Measurements from ENCODE around the gene P2RY11. TPM values are rescaled to one million over a fixed set of nuclear protein-coding genes. Genes with fewer than 3 reads are reported as not detected.

Gene P2RY11
- total RNA-seq, 1 experiment from 2014 or later: 43.8 TPM

DNA sequence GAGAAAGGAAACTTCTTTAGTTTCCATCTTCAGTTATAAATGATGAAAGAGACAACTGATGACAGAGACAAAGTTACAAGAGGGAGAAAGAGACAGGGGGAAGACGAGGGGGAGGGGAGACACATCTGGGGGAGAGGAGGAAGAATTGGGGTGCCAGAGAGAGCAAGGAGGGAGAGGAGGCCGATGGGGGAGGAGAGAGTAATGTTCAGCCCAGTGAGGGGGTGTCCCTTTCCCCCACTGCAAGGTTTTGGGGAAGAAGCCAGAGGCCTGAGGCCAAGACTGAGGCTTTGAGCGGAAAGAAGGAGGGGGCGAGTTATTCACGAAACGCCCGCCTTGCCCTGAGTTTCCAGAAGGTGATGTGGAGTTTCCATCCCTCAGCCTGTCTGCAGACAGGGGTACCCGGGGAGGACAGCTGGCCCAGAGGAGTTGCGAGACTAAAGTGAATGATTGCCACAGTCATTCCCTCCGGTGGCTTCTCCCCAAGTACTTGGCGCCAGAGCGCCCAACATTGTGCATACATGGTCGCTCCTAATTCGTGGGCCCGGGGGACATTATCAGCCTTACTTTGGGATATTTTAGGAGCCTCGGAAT, 5.9 kb upstream of the P2RY11 start:
- H2AFZ ChIP-seq (ENCODE audit: low read depth, low read length, poor library complexity, severe bottlenecking): peak overlapping the region; percentile 77
- H3K4me2 ChIP-seq (ENCODE audit: low read length): peak overlapping the region; percentile 94
- intact Hi-C loops (cut with micrococcal nuclease): no loop called here
- DNase-seq (ENCODE audit: low read depth, low spot score): no peak
- H3K27me3 ChIP-seq (ENCODE audit: insufficient read depth, low read length): no peaks in the 10 kb centered on the region
- ChIA-PET POLR2A (interaction anchor here (1.0 to 2.4 kb wide), 3 partner anchors 9 to 10 kb away, joined by 3 to 14 read pairs (median 5); no protein-coding TSS in a partner anchor), CTCF (interaction anchor here (1.2 kb wide), 1 partner anchor 9 kb away, joined by 9 read pairs; no protein-coding TSS in a partner anchor), RAD21 (ENCODE audit: low non-redundant PET in 1 of 2, low total read pairs in 2 of 2, uncharacterized antibody in 2 of 2, unreplicated experiment in 2 of 2) (no interaction called here)
- H3K27ac ChIP-seq (ENCODE audit: low read depth, low read length): peak overlapping the region; percentile 45; the same call in 1 of the 2 replicates
- peaks cover 45% of the 10 kb centered on the region for H3K79me2 ChIP-seq (ENCODE audit: insufficient read depth, low read length)
- TF ChIP-seq ZNF274 (IDR thresholded peaks at IDR 0.05; ENCODE audit: low read depth, low read length): no peak
- TF ChIP-seq, protein P1, sequence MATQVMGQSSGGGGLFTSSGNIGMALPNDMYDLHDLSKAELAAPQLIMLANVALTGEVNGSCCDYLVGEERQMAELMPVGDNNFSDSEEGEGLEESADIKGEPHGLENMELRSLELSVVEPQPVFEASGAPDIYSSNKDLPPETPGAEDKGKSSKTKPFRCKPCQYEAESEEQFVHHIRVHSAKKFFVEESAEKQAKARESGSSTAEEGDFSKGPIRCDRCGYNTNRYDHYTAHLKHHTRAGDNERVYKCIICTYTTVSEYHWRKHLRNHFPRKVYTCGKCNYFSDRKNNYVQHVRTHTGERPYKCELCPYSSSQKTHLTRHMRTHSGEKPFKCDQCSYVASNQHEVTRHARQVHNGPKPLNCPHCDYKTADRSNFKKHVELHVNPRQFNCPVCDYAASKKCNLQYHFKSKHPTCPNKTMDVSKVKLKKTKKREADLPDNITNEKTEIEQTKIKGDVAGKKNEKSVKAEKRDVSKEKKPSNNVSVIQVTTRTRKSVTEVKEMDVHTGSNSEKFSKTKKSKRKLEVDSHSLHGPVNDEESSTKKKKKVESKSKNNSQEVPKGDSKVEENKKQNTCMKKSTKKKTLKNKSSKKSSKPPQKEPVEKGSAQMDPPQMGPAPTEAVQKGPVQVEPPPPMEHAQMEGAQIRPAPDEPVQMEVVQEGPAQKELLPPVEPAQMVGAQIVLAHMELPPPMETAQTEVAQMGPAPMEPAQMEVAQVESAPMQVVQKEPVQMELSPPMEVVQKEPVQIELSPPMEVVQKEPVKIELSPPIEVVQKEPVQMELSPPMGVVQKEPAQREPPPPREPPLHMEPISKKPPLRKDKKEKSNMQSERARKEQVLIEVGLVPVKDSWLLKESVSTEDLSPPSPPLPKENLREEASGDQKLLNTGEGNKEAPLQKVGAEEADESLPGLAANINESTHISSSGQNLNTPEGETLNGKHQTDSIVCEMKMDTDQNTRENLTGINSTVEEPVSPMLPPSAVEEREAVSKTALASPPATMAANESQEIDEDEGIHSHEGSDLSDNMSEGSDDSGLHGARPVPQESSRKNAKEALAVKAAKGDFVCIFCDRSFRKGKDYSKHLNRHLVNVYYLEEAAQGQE (IDR thresholded peaks at IDR 0.05; ENCODE audit: low read depth): no peak
- TF ChIP-seq EGR1 (IDR thresholded peaks at IDR 0.05; ENCODE audit: low read depth): no peak
- no peak for TF ChIP-seq RAD21 (IDR thresholded peaks at IDR 0.05; ENCODE audit: low read depth)
- TF ChIP-seq SP1 (IDR thresholded peaks at IDR 0.05; ENCODE audit: low read depth): no peak
- TF ChIP-seq TCF7L2 (IDR thresholded peaks at IDR 0.05; ENCODE audit: borderline replicate concordance, extremely low read depth, insufficient read depth, insufficient read length): no peak
- TF ChIP-seq SRF (IDR thresholded peaks at IDR 0.05; ENCODE audit: low read depth): no peak
- TF ChIP-seq ELF1 (IDR thresholded peaks at IDR 0.05; ENCODE audit: borderline replicate concordance, low read depth): no peak
- TF ChIP-seq POLR2AphosphoS5 (IDR thresholded peaks at IDR 0.05; ENCODE audit: low read depth, low read length): no peak
- TF ChIP-seq, protein P2, sequence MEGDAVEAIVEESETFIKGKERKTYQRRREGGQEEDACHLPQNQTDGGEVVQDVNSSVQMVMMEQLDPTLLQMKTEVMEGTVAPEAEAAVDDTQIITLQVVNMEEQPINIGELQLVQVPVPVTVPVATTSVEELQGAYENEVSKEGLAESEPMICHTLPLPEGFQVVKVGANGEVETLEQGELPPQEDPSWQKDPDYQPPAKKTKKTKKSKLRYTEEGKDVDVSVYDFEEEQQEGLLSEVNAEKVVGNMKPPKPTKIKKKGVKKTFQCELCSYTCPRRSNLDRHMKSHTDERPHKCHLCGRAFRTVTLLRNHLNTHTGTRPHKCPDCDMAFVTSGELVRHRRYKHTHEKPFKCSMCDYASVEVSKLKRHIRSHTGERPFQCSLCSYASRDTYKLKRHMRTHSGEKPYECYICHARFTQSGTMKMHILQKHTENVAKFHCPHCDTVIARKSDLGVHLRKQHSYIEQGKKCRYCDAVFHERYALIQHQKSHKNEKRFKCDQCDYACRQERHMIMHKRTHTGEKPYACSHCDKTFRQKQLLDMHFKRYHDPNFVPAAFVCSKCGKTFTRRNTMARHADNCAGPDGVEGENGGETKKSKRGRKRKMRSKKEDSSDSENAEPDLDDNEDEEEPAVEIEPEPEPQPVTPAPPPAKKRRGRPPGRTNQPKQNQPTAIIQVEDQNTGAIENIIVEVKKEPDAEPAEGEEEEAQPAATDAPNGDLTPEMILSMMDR (IDR thresholded peaks at IDR 0.05 in 2 of 3, conservative IDR thresholded peaks at IDR 0.05 in 1 of 3; ENCODE audit: borderline replicate concordance in 1 of 3, insufficient read depth in 1 of 3, low read depth in 2 of 3, low read length in 2 of 3): no peak
- TF ChIP-seq ZFX (IDR thresholded peaks at IDR 0.05): no peak
- no peak for TF ChIP-seq CEBPB (IDR thresholded peaks at IDR 0.05; ENCODE audit: low read depth)
- TF ChIP-seq, protein P3, sequence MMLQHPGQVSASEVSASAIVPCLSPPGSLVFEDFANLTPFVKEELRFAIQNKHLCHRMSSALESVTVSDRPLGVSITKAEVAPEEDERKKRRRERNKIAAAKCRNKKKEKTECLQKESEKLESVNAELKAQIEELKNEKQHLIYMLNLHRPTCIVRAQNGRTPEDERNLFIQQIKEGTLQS (IDR thresholded peaks at IDR 0.05): no peak
- TF ChIP-seq, protein P4, sequence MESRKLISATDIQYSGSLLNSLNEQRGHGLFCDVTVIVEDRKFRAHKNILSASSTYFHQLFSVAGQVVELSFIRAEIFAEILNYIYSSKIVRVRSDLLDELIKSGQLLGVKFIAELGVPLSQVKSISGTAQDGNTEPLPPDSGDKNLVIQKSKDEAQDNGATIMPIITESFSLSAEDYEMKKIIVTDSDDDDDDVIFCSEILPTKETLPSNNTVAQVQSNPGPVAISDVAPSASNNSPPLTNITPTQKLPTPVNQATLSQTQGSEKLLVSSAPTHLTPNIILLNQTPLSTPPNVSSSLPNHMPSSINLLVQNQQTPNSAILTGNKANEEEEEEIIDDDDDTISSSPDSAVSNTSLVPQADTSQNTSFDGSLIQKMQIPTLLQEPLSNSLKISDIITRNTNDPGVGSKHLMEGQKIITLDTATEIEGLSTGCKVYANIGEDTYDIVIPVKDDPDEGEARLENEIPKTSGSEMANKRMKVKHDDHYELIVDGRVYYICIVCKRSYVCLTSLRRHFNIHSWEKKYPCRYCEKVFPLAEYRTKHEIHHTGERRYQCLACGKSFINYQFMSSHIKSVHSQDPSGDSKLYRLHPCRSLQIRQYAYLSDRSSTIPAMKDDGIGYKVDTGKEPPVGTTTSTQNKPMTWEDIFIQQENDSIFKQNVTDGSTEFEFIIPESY (IDR thresholded peaks at IDR 0.05; ENCODE audit: extremely low read depth, insufficient replicate concordance, low read length): no peak
- TF ChIP-seq SIN3A (IDR thresholded peaks at IDR 0.05; ENCODE audit: low read depth): no peak
- TF ChIP-seq YY1 (IDR thresholded peaks at IDR 0.05; ENCODE audit: extremely low read depth, insufficient replicate concordance, low read depth, low read length): no peak
- TF ChIP-seq FOSL1 (IDR thresholded peaks at IDR 0.05; ENCODE audit: low read depth): no peak
- H3K9me2 ChIP-seq (ENCODE audit: insufficient read depth): no peaks in the 10 kb centered on the region
- BruUV-seq (replicated peaks): no TSS peak
- peak overlapping the region; percentile 72 to 99; a peak in 3 of 4 replicates for H3K4me3 ChIP-seq (replicated peaks in 1 of 2; ENCODE audit: low read depth in 1 of 2, low read length in 2 of 2)
- no peaks in the 10 kb centered on the region for H4K20me1 ChIP-seq (ENCODE audit: insufficient read depth)
- H3K36me3 ChIP-seq (ENCODE audit: control insufficient read depth in 1 of 2, insufficient read depth in 2 of 2, low read length in 2 of 2): peaks cover 27 to 32% of the 10 kb centered on the region in 2 experiments
- ATAC-seq: no peak
- peak overlapping the region; percentile 85; the same call in 1 of the 2 replicates for H3K9ac ChIP-seq (ENCODE audit: low read length)
- H3K4me1 ChIP-seq (ENCODE audit: control insufficient read depth in 1 of 2, insufficient read depth in 2 of 2, low read length in 2 of 2): peaks cover 12 to 27% of the 10 kb centered on the region in 2 experiments
- no peaks in the 10 kb centered on the region for H3K9me3 ChIP-seq (ENCODE audit: control insufficient read depth in 1 of 2, insufficient read depth in 1 of 2, low read depth in 1 of 2, low read length in 2 of 2)
